ENCODE measurements around the gene SEL1L2.

The SEL1L2 gene

DNA sequence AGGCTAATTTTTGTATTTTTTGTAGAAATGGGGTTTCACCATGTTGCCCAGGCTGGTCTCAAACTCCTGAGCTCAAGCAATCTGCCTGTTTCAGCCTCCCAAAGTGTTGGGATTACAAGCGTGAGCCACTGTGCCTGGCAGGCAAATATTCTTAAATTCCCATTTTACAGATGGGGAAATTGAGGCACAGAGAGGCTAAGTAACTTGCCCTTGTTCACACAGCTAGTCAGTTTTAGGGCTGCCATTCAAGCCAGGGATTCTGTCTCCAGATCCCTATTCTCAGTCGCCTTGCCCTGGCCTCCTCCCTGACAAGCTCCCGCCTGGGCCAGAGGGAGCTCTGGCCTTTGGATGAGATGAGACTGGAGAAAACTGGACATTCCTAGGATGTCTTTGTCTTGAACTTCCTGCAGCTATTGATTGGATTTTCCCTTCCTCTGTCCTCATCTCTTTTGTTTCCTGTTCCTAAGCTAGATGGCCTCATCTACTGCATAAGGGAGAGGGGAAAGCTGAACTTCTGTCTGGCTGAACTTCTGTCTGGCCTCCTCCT, 115.1 kb downstream of the SEL1L2 start:
- DNase-seq (ENCODE audit: low read depth) = no peak
- H3K4me3 ChIP-seq (ENCODE audit: control insufficient read depth, low read depth, low read length) = no peak overlapping the region
- TF ChIP-seq, protein P1, sequence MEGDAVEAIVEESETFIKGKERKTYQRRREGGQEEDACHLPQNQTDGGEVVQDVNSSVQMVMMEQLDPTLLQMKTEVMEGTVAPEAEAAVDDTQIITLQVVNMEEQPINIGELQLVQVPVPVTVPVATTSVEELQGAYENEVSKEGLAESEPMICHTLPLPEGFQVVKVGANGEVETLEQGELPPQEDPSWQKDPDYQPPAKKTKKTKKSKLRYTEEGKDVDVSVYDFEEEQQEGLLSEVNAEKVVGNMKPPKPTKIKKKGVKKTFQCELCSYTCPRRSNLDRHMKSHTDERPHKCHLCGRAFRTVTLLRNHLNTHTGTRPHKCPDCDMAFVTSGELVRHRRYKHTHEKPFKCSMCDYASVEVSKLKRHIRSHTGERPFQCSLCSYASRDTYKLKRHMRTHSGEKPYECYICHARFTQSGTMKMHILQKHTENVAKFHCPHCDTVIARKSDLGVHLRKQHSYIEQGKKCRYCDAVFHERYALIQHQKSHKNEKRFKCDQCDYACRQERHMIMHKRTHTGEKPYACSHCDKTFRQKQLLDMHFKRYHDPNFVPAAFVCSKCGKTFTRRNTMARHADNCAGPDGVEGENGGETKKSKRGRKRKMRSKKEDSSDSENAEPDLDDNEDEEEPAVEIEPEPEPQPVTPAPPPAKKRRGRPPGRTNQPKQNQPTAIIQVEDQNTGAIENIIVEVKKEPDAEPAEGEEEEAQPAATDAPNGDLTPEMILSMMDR (IDR thresholded peaks at IDR 0.05; ENCODE audit: control insufficient read depth, insufficient read depth, low read depth, low read length, missing control alignments) = no peak

DNA sequence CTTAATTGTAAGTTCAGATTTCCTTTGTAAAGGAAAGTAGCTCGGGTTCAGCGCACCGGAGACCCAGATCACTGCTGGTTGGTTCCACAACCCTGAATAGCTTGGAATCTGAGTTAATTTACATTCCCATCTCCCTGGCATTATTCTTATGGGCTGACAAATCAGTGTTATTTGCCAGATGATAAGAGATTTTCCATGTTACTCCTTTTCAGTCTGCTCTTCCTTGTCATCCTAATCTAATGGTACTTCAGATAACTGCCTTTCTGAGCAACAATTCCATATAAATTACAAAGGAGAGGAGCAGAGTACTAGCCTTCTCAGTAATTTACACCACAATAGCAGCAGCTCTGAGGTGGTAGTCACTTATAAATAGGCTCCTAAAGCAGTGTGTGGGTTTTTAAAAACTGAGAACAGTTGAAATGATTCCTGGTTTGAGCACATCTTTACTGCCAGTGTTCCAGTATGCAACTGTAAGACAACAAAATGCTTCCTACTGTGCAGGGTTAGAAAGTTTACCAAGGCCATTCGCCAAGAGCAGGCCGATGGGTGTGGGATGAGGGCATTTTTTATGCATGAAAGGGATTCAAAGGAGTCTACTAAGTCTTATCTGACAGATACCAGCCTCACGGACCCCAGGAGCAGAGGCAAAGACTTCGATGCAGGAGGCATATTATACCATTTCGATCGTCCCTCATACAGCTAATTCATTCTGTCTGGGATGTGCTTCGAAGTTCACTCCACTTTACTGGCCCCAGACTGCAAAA, 115.8 kb downstream of the SEL1L2 start:
- TF ChIP-seq, protein P1 (IDR thresholded peaks at IDR 0.05; ENCODE audit: control insufficient read depth, insufficient read depth, low read depth, low read length, missing control alignments) = no peak
- H3K4me3 ChIP-seq (ENCODE audit: control insufficient read depth, low read depth, low read length) = no peak overlapping the region
- no peak for DNase-seq (ENCODE audit: low read depth)

DNA sequence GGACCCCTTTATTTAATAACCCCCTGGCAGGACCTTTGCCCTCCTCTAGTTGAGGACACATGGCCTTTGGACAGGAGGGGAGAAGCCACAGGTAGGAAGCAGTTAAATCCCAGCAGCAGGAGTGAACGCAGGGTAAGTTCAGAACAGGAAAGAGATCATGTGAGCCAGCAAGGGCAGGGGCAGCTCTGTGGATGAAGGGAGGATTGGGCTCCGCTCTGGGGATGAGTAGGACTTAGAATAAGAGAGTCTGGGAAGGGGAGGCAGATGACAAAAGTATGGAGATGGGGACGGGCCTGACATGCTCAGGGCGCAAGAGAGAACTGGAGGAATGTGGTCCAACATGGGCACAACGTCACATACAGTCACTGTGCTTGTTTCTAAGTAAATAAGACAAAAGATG, 116.6 kb downstream of the SEL1L2 start:
- H3K4me3 ChIP-seq (ENCODE audit: control insufficient read depth, low read depth, low read length) = no peak overlapping the region
- TF ChIP-seq, protein P1 (IDR thresholded peaks at IDR 0.05; ENCODE audit: control insufficient read depth, insufficient read depth, low read depth, low read length, missing control alignments) = no peak
- DNase-seq (ENCODE audit: low read depth) = no peak

DNA sequence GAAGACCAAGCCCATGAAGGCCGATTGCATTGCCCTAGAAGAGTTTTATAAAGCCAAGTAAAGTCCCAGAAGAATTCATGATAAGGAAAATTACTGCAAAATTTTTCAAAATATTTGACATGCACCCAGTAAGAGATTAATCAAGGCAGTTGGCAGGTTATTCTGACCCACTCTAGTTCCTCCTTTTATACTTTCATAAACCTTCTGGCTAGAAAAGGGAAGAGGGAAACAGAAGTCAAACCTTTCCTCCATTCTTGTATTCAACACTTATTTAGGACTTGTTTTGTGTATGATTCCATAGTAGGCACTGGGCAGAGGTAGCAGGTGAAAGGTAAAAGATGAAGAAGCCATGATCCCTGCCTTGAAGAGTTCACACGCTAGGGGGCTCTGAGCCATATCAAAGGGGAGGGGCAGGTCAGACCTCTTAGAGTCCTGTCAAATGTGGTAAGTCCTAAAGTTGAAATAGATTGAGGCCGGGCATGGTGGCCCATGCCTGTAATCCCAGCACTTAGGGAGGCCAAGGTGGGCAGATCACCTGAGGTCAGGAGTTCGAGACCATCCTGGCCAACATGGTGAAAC, 120.2 kb downstream of the SEL1L2 start:
- TF ChIP-seq, protein P1 (IDR thresholded peaks at IDR 0.05; ENCODE audit: control insufficient read depth, insufficient read depth, low read depth, low read length, missing control alignments) = no peak
- H3K4me3 ChIP-seq (ENCODE audit: control insufficient read depth, low read depth, low read length) = no peak overlapping the region
- no peak for DNase-seq (ENCODE audit: low read depth)

DNA sequence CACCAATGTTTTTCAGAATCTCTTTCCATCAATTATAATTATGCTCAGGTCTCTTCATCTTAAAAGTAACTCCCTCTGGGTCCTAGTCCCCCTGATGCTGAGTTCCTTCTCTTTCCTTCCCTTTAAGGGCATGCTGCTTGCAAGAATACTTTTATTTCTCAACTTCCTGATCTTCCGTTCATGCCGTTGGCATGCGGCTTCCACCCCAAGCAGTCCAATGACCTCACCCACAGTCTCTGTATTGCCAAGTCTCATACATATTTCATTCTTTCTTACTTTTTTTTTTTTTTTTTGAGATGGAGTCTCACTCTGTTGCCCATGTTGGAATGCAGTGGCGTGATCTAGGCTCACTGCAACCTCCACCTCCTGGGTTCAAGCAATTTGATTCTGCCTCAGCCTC, 122.1 kb downstream of the SEL1L2 start:
- H3K4me3 ChIP-seq (ENCODE audit: control insufficient read depth, low read depth, low read length) = no peak overlapping the region
- TF ChIP-seq, protein P1 (IDR thresholded peaks at IDR 0.05; ENCODE audit: control insufficient read depth, insufficient read depth, low read depth, low read length, missing control alignments) = no peak
- DNase-seq (ENCODE audit: low read depth) = peak; percentile 29

DNA sequence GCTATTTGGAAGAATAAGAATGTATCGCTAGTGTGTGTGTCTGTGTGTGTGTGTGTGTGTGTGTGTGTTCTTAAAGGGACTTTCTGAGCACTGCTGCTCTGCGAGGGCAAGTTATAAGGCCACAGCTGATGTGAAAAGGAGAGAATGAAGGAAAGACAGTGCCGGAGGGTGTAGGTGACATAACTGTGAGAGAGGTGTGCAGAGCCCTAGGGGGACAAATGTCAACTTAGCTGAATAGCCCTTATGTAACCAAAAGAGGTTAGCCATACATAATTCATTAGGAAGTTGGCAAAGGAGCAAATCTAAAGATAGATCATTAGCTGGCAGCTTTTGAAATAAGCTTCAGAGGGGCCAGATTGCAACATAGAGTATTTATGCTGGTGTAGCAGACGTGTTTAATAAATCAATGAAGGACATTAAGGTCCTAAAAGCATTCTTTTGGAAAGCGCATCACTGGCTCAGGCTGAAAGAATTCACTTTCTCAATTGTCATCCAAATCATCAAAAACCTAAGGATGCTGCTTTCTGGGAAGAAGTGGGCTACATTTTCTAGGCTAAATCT, 124.5 kb downstream of the SEL1L2 start:
- peak; percentile 35 for DNase-seq (ENCODE audit: low read depth)
- TF ChIP-seq, protein P1 (IDR thresholded peaks at IDR 0.05; ENCODE audit: control insufficient read depth, insufficient read depth, low read depth, low read length, missing control alignments) = no peak
- H3K4me3 ChIP-seq (ENCODE audit: control insufficient read depth, low read depth, low read length) = no peak overlapping the region

Measured in AG09309 (cell line).